Large intestine (tissue), 3 donors: ENCODE data around the gene CPT1A. TPM values are rescaled to one million over a fixed set of nuclear protein-coding genes. Genes with fewer than 3 reads are reported as not detected.

Experiments
- DNase-seq, 2 donors: peaks; one replicate each; pipeline versions ENCODE4 v3.0.0 to v3.0.0-alpha.2; 2013
- H3K27ac ChIP-seq: one replicate; pipeline ENCODE4 v1.5.1; 2013; ENCODE audit warnings: low read length
- H3K27me3 ChIP-seq: 2 replicates; pipeline ENCODE4 v1.6.1; 2013; ENCODE audit warnings: low read length; ENCODE audit not compliant: control insufficient read depth, insufficient read depth
- H3K36me3 ChIP-seq: 2 replicates; pipeline ENCODE4 v1.6.1; 2013; ENCODE audit warnings: low read length; ENCODE audit not compliant: control insufficient read depth, insufficient read depth
- H3K4me1 ChIP-seq: one replicate; pipeline ENCODE4 v1.6.1; 2013; ENCODE audit warnings: low read length; ENCODE audit not compliant: control insufficient read depth, insufficient read depth
- H3K4me3 ChIP-seq: one replicate; pipeline ENCODE4 v1.5.1; 2013; ENCODE audit warnings: low read length
- H3K9me3 ChIP-seq: one replicate; pipeline ENCODE4 v1.6.1; 2013; ENCODE audit warnings: mild to moderate bottlenecking, low read depth, low read length, moderate library complexity; ENCODE audit not compliant: control insufficient read depth
- WGBS: methylation state at CpG from one replicate; pipeline ENCODE4 v1.1.5; 2013; ENCODE audit warnings: low lambda C conversion rate; ENCODE audit not compliant: insufficient coverage; 5-methylcytosine and 5-hydroxymethylcytosine counted together
- polyA plus RNA-seq: library from polyadenylated mRNA; unstranded; fragments of 120-200 nt; gene quantifications from one replicate; pipeline ENCODE4 v1.2.1, GENCODE V29; 2013

Gene CPT1A
- polyA plus RNA-seq, 1 donor, result 41.5 TPM

- peaks cover 84% of the 10 kb centered on the region for H3K36me3 ChIP-seq
- no peak for DNase-seq
- H3K27me3 ChIP-seq, result no peaks in the 10 kb centered on the region
- 94% methylated on average over 6 of the region's 9 CpGs for WGBS
- H3K4me3 ChIP-seq, result no peak overlapping the region
- no peaks in the 10 kb centered on the region for H3K4me1 ChIP-seq
- no peak overlapping the region for H3K27ac ChIP-seq
- H3K9me3 ChIP-seq, result no peaks in the 10 kb centered on the region
Measured at GRCh38 chr11:68774194-68774585, 67.5 kb downstream of the CPT1A start.

- no peaks in the 10 kb centered on the region for H3K27me3 ChIP-seq
- no peak overlapping the region for H3K27ac ChIP-seq
- no peaks in the 10 kb centered on the region for H3K4me1 ChIP-seq
- peaks cover 83% of the 10 kb centered on the region for H3K36me3 ChIP-seq
- 94% methylated on average over 2 of the region's 22 CpGs for WGBS
- DNase-seq, result peak; percentile 22 to 35
- no peak overlapping the region for H3K4me3 ChIP-seq
- no peaks in the 10 kb centered on the region for H3K9me3 ChIP-seq
Measured at GRCh38 chr11:68773521-68774193, 68.1 kb downstream of the CPT1A start.

- WGBS, result no CpG with 5 or more reads among the region's 20 CpGs
- H3K9me3 ChIP-seq, result no peaks in the 10 kb centered on the region
- no peak overlapping the region for H3K4me3 ChIP-seq
- H3K4me1 ChIP-seq, result no peaks in the 10 kb centered on the region
- DNase-seq, result no peak
- H3K36me3 ChIP-seq, result peaks cover 84% of the 10 kb centered on the region
- H3K27me3 ChIP-seq, result no peaks in the 10 kb centered on the region
- no peak overlapping the region for H3K27ac ChIP-seq
Measured at GRCh38 chr11:68772936-68773335, 68.8 kb downstream of the CPT1A start.

- H3K4me3 ChIP-seq, result no peak overlapping the region
- no peaks in the 10 kb centered on the region for H3K4me1 ChIP-seq
- no peaks in the 10 kb centered on the region for H3K9me3 ChIP-seq
- no CpG with 5 or more reads among the region's 12 CpGs for WGBS
- no peak overlapping the region for H3K27ac ChIP-seq
- no peaks in the 10 kb centered on the region for H3K27me3 ChIP-seq
- DNase-seq, result no peak
- H3K36me3 ChIP-seq, result peaks cover 66% of the 10 kb centered on the region
Measured at GRCh38 chr11:68770781-68771180, 70.9 kb downstream of the CPT1A start.

GRCh38 chr11:68767672-68768071 lies 74.0 kb downstream of the CPT1A start:
- no peak overlapping the region for H3K27ac ChIP-seq
- DNase-seq, result no peak
- H3K4me3 ChIP-seq, result no peak overlapping the region
- no peaks in the 10 kb centered on the region for H3K9me3 ChIP-seq
- H3K27me3 ChIP-seq, result no peaks in the 10 kb centered on the region
- H3K4me1 ChIP-seq, result no peaks in the 10 kb centered on the region
- peaks cover 46% of the 10 kb centered on the region for H3K36me3 ChIP-seq
- WGBS, result 83% methylated on average over 2 of the region's 11 CpGs

- Histone ChIP-seq H3K27me3 (no peaks in the 10 kb centered on the region), H3K9me3 (no peaks in the 10 kb centered on the region), H3K27ac (no peak overlapping the region), H3K4me3 (no peak overlapping the region), H3K36me3 (peaks cover 50% of the 10 kb centered on the region), H3K4me1 (no peaks in the 10 kb centered on the region)
- no peak for DNase-seq
- WGBS, result no CpG with 5 or more reads among the region's 8 CpGs
Measured at GRCh38 chr11:68766786-68767185, 74.9 kb downstream of the CPT1A start.

GRCh38 chr11:68764746-68765145 lies 77.0 kb downstream of the CPT1A start:
- H3K9me3 ChIP-seq, result no peaks in the 10 kb centered on the region
- H3K27ac ChIP-seq, result no peak overlapping the region
- H3K27me3 ChIP-seq, result no peaks in the 10 kb centered on the region
- no CpG with 5 or more reads among the region's 16 CpGs for WGBS
- no peaks in the 10 kb centered on the region for H3K4me1 ChIP-seq
- no peak for DNase-seq
- no peak overlapping the region for H3K4me3 ChIP-seq
- peaks cover 42% of the 10 kb centered on the region for H3K36me3 ChIP-seq

GRCh38 chr11:68763926-68764657 lies 77.6 kb downstream of the CPT1A start:
- no peak for DNase-seq
- Histone ChIP-seq H3K27me3 (no peaks in the 10 kb centered on the region), H3K9me3 (no peaks in the 10 kb centered on the region), H3K27ac (no peak overlapping the region), H3K4me3 (no peak overlapping the region), H3K4me1 (no peaks in the 10 kb centered on the region), H3K36me3 (peaks cover 41% of the 10 kb centered on the region)
- no CpG with 5 or more reads among the region's 14 CpGs for whole genome bisulfite sequencing

GRCh38 chr11:68763181-68763721 lies 78.5 kb downstream of the CPT1A start:
- Histone ChIP-seq H3K36me3 (peaks cover 38% of the 10 kb centered on the region), H3K9me3 (no peaks in the 10 kb centered on the region), H3K4me1 (no peaks in the 10 kb centered on the region), H3K4me3 (no peak overlapping the region), H3K27me3 (no peaks in the 10 kb centered on the region), H3K27ac (no peak overlapping the region)
- 40% methylated on average over 2 of the region's 10 CpGs for WGBS
- DNase-seq, result no peak

GRCh38 chr11:68762481-68762880 lies 79.2 kb downstream of the CPT1A start:
- DNase-seq, result no peak
- Histone ChIP-seq H3K4me1 (no peaks in the 10 kb centered on the region), H3K27me3 (no peaks in the 10 kb centered on the region), H3K4me3 (no peak overlapping the region), H3K36me3 (peaks cover 42% of the 10 kb centered on the region), H3K27ac (no peak overlapping the region), H3K9me3 (no peaks in the 10 kb centered on the region)
- no CpG with 5 or more reads among the region's 15 CpGs for WGBS
